H9 (cell line): ENCODE results near the gene TTBK1. TPM values are rescaled to one million over a fixed set of nuclear protein-coding genes. Genes with fewer than 3 reads are reported as not detected.

ENCODE experiments used
- DNase-seq: peaks from one replicate; pipeline ENCODE4 v3.0.0-alpha.2; 2017
- H2AFZ ChIP-seq: one replicate; pipeline ENCODE4 v1.6.1; 2013; ENCODE audit warnings: mild to moderate bottlenecking, low read length, control low read depth, moderate library complexity
- H2AK5ac ChIP-seq: 2 replicates; pipeline ENCODE4 v1.6.1; 2013; ENCODE audit warnings: low read length, control low read depth, mixed read lengths; ENCODE audit not compliant: insufficient read length
- H2BK120ac ChIP-seq: one replicate; pipeline ENCODE4 v1.6.1; 2013; ENCODE audit warnings: low read depth, mild to moderate bottlenecking, low read length, control low read depth, inconsistent platforms; ENCODE audit not compliant: poor library complexity, severe bottlenecking
- H2BK12ac ChIP-seq: 2 replicates; pipeline ENCODE4 v1.6.1; 2013; ENCODE audit warnings: low read length, control low read depth, mixed read lengths, low read depth; ENCODE audit not compliant: insufficient read length
- H2BK15ac ChIP-seq: 2 replicates; pipeline ENCODE4 v1.6.1; 2013; ENCODE audit warnings: low read depth, low read length, control low read depth
- H2BK20ac ChIP-seq: one replicate; pipeline ENCODE4 v1.6.1; 2013; ENCODE audit warnings: low read depth, mild to moderate bottlenecking, low read length, control low read depth, inconsistent platforms; ENCODE audit not compliant: poor library complexity, severe bottlenecking
- H2BK5ac ChIP-seq: 2 replicates; pipeline ENCODE4 v1.6.1; 2013; ENCODE audit warnings: low read length, control low read depth, mixed read lengths; ENCODE audit not compliant: insufficient read length
- H3K14ac ChIP-seq: 2 replicates; pipeline ENCODE4 v1.6.1; 2013; ENCODE audit warnings: low read length, control low read depth; ENCODE audit not compliant: insufficient read depth
- H3K18ac ChIP-seq: 2 replicates; pipeline ENCODE4 v1.6.1; 2013; ENCODE audit warnings: low read depth, mild to moderate bottlenecking, mixed read lengths, low read length, control low read depth; ENCODE audit not compliant: insufficient read length
- H3K23ac ChIP-seq: 2 replicates; pipeline ENCODE4 v1.6.1; 2013; ENCODE audit warnings: low read length, control low read depth, mixed read lengths, low read depth; ENCODE audit not compliant: insufficient read length
- H3K23me2 ChIP-seq: 2 replicates; pipeline ENCODE4 v1.6.1; 2013; ENCODE audit warnings: low read depth, mild to moderate bottlenecking, mixed read lengths, low read length, control low read depth; ENCODE audit not compliant: insufficient read length, poor library complexity, severe bottlenecking
- H3K27ac ChIP-seq: 2 replicates; pipeline ENCODE4 v1.5.1; 2013; ENCODE audit warnings: low read length, control low read depth, mixed read lengths, low read depth; ENCODE audit not compliant: insufficient read length
- H3K27me3 ChIP-seq: 2 replicates; pipeline ENCODE4 v1.6.1; 2013; ENCODE audit warnings: low read length, control low read depth, inconsistent platforms; ENCODE audit not compliant: insufficient read depth
- H3K4ac ChIP-seq: 2 replicates; pipeline ENCODE4 v1.6.1; 2013; ENCODE audit warnings: low read depth, mild to moderate bottlenecking, control low read depth, inconsistent platforms, low read length, moderate library complexity
- H3K4me1 ChIP-seq: 2 replicates; pipeline ENCODE4 v1.6.1; 2013; ENCODE audit warnings: low read length, control low read depth, inconsistent platforms; ENCODE audit not compliant: insufficient read depth
- H3K4me2 ChIP-seq: 2 replicates; pipeline ENCODE4 v1.6.1; 2013; ENCODE audit warnings: low read length, control low read depth, mixed read lengths; ENCODE audit not compliant: insufficient read length, insufficient read depth
- H3K56ac ChIP-seq: 2 replicates; pipeline ENCODE4 v1.6.1; 2013; ENCODE audit warnings: low read depth, mild to moderate bottlenecking, mixed read lengths, low read length, control low read depth; ENCODE audit not compliant: insufficient read length
- H3K79me1 ChIP-seq: 2 replicates; pipeline ENCODE4 v1.6.1; 2013; ENCODE audit warnings: low read depth, mild to moderate bottlenecking, moderate library complexity, low read length, control low read depth, inconsistent platforms; ENCODE audit not compliant: insufficient read depth, poor library complexity, severe bottlenecking
- H3K79me2 ChIP-seq: 2 replicates; pipeline ENCODE4 v1.6.1; 2013; ENCODE audit warnings: low read length, control low read depth, inconsistent platforms; ENCODE audit not compliant: insufficient read depth
- H3K9ac ChIP-seq: 2 replicates; pipeline ENCODE4 v1.6.1; 2013; ENCODE audit warnings: low read length, control low read depth, mixed read lengths; ENCODE audit not compliant: insufficient read length; ENCODE audit errors: extremely low read depth
- H3K9me3 ChIP-seq: one replicate; pipeline ENCODE4 v1.6.1; 2013; ENCODE audit warnings: low read depth, low read length, inconsistent platforms; ENCODE audit not compliant: control insufficient read depth
- H3T11ph ChIP-seq: one replicate; pipeline ENCODE4 v1.6.1; 2013; ENCODE audit warnings: mild to moderate bottlenecking, low read length, control low read depth, inconsistent platforms
- H4K20me1 ChIP-seq: one replicate; pipeline ENCODE4 v1.6.1; 2013; ENCODE audit not compliant: control insufficient read depth, insufficient read length, insufficient read depth
- H4K5ac ChIP-seq: 2 replicates; pipeline ENCODE4 v1.6.1; 2013; ENCODE audit warnings: low read depth, mild to moderate bottlenecking, mixed read lengths, low read length, control low read depth; ENCODE audit not compliant: insufficient read length
- H4K8ac ChIP-seq: replicated peaks from 2 replicates; pipeline ENCODE4 v1.6.1; 2013; ENCODE audit warnings: low read length, control low read depth, mixed read lengths, low read depth; ENCODE audit not compliant: insufficient read length
- H4K91ac ChIP-seq: 2 replicates; pipeline ENCODE4 v1.6.1; 2013; ENCODE audit warnings: low read depth, mild to moderate bottlenecking, moderate library complexity, mixed read lengths, low read length, control low read depth; ENCODE audit not compliant: insufficient read length
- H3K27ac Mint-ChIP-seq, 3 experiments: 2 replicates in 2 of 3; 3 replicates in 1 of 3; pipeline ENCODE4 v1.8.0; 2020 to 2021; ENCODE audit warnings: mixed read lengths in 3 of 3, mild to moderate bottlenecking in 1 of 3, moderate library complexity in 1 of 3
- H3K27me3 Mint-ChIP-seq: 2 replicates; pipeline ENCODE4 v1.8.0; 2021; ENCODE audit warnings: low read depth, mild to moderate bottlenecking, moderate library complexity, mixed read lengths
- H3K36me3 Mint-ChIP-seq, 3 experiments: 2 replicates in 2 of 3; 3 replicates in 1 of 3; pipeline ENCODE4 v1.8.0; 2020 to 2021; ENCODE audit warnings: low read depth in 3 of 3, mixed read lengths in 3 of 3; ENCODE audit not compliant: insufficient read depth in 1 of 3
- H3K4me1 Mint-ChIP-seq, 2 experiments: 2 replicates each; pipeline ENCODE4 v1.8.0; 2020; ENCODE audit warnings: mixed read lengths in 2 of 2
- H3K4me3 Mint-ChIP-seq, 2 experiments: 2 replicates in 1 of 2; 3 replicates in 1 of 2; pipeline ENCODE4 v1.8.0; 2020 to 2021; ENCODE audit warnings: mild to moderate bottlenecking in 2 of 2, mixed read lengths in 2 of 2, moderate library complexity in 1 of 2
- H3K9me3 Mint-ChIP-seq, 2 experiments: 2 replicates in 1 of 2; 3 replicates in 1 of 2; pipeline ENCODE4 v1.8.0; 2020; ENCODE audit warnings: mild to moderate bottlenecking in 2 of 2, mixed read lengths in 2 of 2, moderate library complexity in 1 of 2
- CTCF ChIP-seq: fragments of 200-600 bp; sonication (generic); conservative IDR thresholded peaks from 3 replicates; pipeline ENCODE4 v1.8.0; 2021; ENCODE audit warnings: antibody characterized with exemption, mild to moderate bottlenecking
- WGBS: extraction: QIAGEN DNeasy Blood & Tissue Kit; methylation state at CpG from one replicate; pipeline ENCODE4 v1.1.7; 2013; ENCODE audit warnings: missing lambda C conversion rate, low lambda C conversion rate, mixed read lengths; ENCODE audit not compliant: insufficient read length; ENCODE audit errors: extremely low coverage; 5-methylcytosine and 5-hydroxymethylcytosine counted together
- total RNA-seq: library from RNA; stranded (reverse); gene quantifications from 2 replicates; pipeline ENCODE4 v1.2.1, GENCODE V29; 2021

Gene TTBK1
- total RNA-seq, 1 experiment from 2014 or later, result 1.6 TPM

GRCh38 chr6:43297644-43298564 is 54.6 kb downstream of the TTBK1 start, which contains the start of gene SLC22A7:
Gene SLC22A7, plus strand, starts transcription at chr6:43298260. Its CDS starts 99 bp downstream, at chr6:43298359.
- H2BK12ac ChIP-seq, result no peak within 1 kb of the TSS
- no peak within 1 kb of the TSS for H2AFZ ChIP-seq
- no peaks in the 10 kb centered on the region for H3K79me1 ChIP-seq
- no peak within 1 kb of the TSS for H3K56ac ChIP-seq
- H3K18ac ChIP-seq, result no peak within 1 kb of the TSS
- no peak within 1 kb of the TSS for H4K5ac ChIP-seq
- H3K4me1 ChIP-seq, result no peaks in the 10 kb centered on the region
- H3K4me1 Mint-ChIP-seq, result peaks cover 15% of the 10 kb centered on the region in 2 experiments
- H3K9me3 ChIP-seq, result no peaks in the 10 kb centered on the region
- H3K27ac ChIP-seq, result no peak within 1 kb of the TSS
- no peaks in the 10 kb centered on the region for H3K79me2 ChIP-seq
- H3K9ac ChIP-seq, result no peak within 1 kb of the TSS
- no peak within 1 kb of the TSS for H3K4me2 ChIP-seq
- no peaks in the 10 kb centered on the region for H3K23me2 ChIP-seq
- H3K27ac Mint-ChIP-seq, result no peak within 1 kb of the TSS
- no peak within 1 kb of the TSS for H3K4me3 Mint-ChIP-seq
- H3K14ac ChIP-seq, result no peak within 1 kb of the TSS; the same call in 1 of the 2 replicates
- H2BK120ac ChIP-seq, result no peak within 1 kb of the TSS
- no peak within 1 kb of the TSS for H2BK5ac ChIP-seq
- H4K91ac ChIP-seq, result no peak within 1 kb of the TSS
- WGBS, result no CpG with 5 or more reads among the region's 10 CpGs
- DNase-seq, result no peak
- no peak within 1 kb of the TSS for H2BK20ac ChIP-seq
- H3K36me3 Mint-ChIP-seq, result no peaks in the 10 kb centered on the region
- H4K20me1 ChIP-seq, result peaks cover 4% of the 10 kb centered on the region
- H3K4ac ChIP-seq, result no peak within 1 kb of the TSS
- no peaks in the 10 kb centered on the region for H3K9me3 Mint-ChIP-seq
- H2BK15ac ChIP-seq, result no peak within 1 kb of the TSS
- no peak within 1 kb of the TSS for H3K23ac ChIP-seq
- H3K27me3 ChIP-seq, result no peaks in the 10 kb centered on the region
- no peak for TF ChIP-seq CTCF
- H3K27me3 Mint-ChIP-seq, result peaks cover 17% of the 10 kb centered on the region
- no peak within 1 kb of the TSS for H4K8ac ChIP-seq
- no peak within 1 kb of the TSS for H3T11ph ChIP-seq
- no peak within 1 kb of the TSS for H2AK5ac ChIP-seq
